Activated naive CD4-positive, alpha-beta T cell treated with anti-CD3 and anti-CD28 coated beads, Interleukin-2, amount 50 U/mL, for 24 hours (primary cell): ENCODE data around the gene GPATCH4.

Experiments used
- H3K27ac Mint-ChIP-seq: one replicate; pipeline ENCODE4 v1.8.0; 2021; ENCODE audit warnings: mild to moderate bottlenecking, mixed read lengths
- H3K27me3 Mint-ChIP-seq: one replicate; pipeline ENCODE4 v1.8.0; 2021; ENCODE audit warnings: mixed read lengths
- H3K36me3 Mint-ChIP-seq: one replicate; pipeline ENCODE4 v1.8.0; 2021; ENCODE audit warnings: mixed read lengths
- H3K4me1 Mint-ChIP-seq: one replicate; pipeline ENCODE4 v1.8.0; 2021; ENCODE audit warnings: mixed read lengths
- H3K4me3 Mint-ChIP-seq: one replicate; pipeline ENCODE4 v1.8.0; 2021; ENCODE audit warnings: mild to moderate bottlenecking, mixed read lengths
- H3K9me3 Mint-ChIP-seq: one replicate; pipeline ENCODE4 v1.8.0; 2021; ENCODE audit warnings: mixed read lengths

Gene GPATCH4

DNA sequence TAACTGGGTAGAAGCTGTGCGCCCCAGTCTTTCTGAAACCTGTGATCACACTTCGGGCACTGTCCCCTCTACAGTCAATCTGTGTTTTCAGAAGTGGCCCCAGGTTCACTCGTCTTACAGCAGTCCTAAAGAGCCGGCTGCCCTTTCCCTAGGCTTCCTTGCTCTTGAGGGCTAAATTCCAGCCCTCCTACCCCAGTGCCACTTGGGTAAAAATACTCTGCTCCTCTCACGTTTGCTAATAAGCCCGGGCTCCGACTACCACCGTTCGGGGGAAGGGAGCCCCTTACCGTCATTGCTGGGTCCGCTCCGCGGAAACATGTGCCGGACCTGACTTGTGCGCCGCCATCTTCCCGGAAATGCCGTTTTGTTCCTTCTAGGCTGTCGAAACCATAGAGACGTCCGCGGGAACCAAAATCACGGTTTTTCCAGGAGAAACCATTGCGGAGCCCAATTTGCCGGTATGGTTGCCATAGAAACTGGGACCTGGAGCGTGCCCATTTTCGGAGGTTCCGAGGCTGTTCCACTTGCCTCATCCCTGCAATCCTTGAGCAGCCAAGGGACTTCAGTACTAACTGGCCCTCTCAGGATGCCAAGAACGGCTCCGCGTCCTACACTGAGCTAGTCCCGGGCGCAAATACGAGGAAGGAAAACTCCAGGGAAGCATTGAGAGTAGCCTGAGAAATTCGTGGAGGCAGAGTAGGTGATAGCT, at the start of gene GPATCH4:
Gene GPATCH4 (minus strand): TSS at position 358 of the 709 bp plus-strand sequence.
- peaks cover 39% of the 10 kb centered on the region for H3K4me1 Mint-ChIP-seq
- no peaks in the 10 kb centered on the region for H3K27me3 Mint-ChIP-seq
- H3K27ac Mint-ChIP-seq, result peak within 1 kb of the TSS; percentile 99
- H3K36me3 Mint-ChIP-seq, result peaks cover 21% of the 10 kb centered on the region
- peak within 1 kb of the TSS; percentile 95 for H3K4me3 Mint-ChIP-seq
- H3K9me3 Mint-ChIP-seq, result no peaks in the 10 kb centered on the region

DNA sequence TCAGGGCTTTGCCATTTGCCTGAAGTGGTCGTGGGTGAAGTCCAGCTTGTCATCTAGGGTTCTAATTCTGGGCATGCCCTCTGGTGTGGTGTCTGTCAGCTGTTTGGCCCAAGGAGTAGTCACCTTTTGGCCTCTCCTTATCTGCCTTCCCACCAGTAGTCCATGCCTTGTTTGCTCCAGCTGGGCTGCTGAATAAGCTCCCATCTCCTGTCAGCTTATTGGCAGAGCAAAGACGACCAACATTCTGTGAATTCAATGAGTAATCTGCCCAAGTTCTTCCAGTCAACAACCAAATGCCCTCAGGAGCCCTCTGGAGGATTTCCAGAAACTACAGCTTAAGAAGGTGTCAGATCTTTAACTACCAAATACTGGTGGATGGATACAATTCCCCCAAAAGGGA, 47.7 kb upstream of the GPATCH4 start:
- Mint-ChIP-seq H3K4me1 (no peaks in the 10 kb centered on the region), H3K27ac (no peak overlapping the region), H3K4me3 (no peak overlapping the region), H3K36me3 (no peaks in the 10 kb centered on the region), H3K27me3 (peaks cover 57% of the 10 kb centered on the region), H3K9me3 (no peaks in the 10 kb centered on the region)

DNA sequence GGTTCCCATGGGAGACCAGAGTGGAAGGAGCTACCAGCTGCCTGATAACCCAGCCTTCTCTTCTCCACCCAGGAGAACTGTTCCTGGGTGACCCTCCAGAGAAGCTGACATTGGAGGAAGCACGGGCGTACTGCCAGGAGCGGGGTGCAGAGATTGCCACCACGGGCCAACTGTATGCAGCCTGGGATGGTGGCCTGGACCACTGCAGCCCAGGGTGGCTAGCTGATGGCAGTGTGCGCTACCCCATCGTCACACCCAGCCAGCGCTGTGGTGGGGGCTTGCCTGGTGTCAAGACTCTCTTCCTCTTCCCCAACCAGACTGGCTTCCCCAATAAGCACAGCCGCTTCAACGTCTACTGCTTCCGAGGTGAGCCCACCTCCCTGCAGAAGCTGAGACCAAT, 47.2 kb upstream of the GPATCH4 start:
- Mint-ChIP-seq H3K36me3 (no peaks in the 10 kb centered on the region), H3K4me1 (peaks cover 4% of the 10 kb centered on the region), H3K4me3 (no peak overlapping the region)

DNA sequence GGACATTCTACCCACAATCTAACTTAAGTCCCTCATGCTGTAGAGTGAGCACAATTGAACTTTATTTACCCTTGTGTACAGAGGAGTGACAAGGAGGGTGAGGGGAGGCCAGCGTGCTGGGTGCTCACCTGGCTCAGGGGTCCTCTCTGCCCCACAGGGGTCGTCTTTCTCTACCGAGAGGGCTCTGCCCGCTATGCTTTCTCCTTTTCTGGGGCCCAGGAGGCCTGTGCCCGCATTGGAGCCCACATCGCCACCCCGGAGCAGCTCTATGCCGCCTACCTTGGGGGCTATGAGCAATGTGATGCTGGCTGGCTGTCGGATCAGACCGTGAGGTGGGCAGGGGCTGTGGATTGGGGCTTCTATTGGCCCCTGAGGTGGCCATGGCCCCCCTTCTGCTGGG, 46.1 kb upstream of the GPATCH4 start:
- Mint-ChIP-seq H3K9me3 (no peaks in the 10 kb centered on the region), H3K4me1 (peaks cover 13% of the 10 kb centered on the region), H3K27me3 (peaks cover 56% of the 10 kb centered on the region), H3K27ac (no peak overlapping the region), H3K4me3 (no peak overlapping the region), H3K36me3 (no peaks in the 10 kb centered on the region)

More for the DNA sequence above, 47.2 kb upstream of the GPATCH4 start:
- Mint-ChIP-seq H3K9me3 (no peaks in the 10 kb centered on the region), H3K27me3 (peaks cover 56% of the 10 kb centered on the region), H3K27ac (no peak overlapping the region)

DNA sequence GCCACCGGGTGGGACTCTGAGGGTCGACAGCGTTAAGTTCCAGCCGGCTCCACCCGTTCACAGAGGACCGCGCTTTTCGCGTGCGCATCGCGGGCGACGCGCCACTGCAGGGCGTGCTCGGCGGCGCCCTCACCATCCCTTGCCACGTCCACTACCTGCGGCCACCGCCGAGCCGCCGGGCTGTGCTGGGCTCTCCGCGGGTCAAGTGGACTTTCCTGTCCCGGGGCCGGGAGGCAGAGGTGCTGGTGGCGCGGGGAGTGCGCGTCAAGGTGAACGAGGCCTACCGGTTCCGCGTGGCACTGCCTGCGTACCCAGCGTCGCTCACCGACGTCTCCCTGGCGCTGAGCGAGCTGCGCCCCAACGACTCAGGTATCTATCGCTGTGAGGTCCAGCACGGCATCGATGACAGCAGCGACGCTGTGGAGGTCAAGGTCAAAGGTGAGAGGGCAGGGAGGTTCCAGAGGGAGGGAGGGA, 45.5 kb upstream of the GPATCH4 start:
- H3K27ac Mint-ChIP-seq, result no peak overlapping the region
- H3K4me3 Mint-ChIP-seq, result no peak overlapping the region
- peaks cover 14% of the 10 kb centered on the region for H3K4me1 Mint-ChIP-seq
- H3K9me3 Mint-ChIP-seq, result no peaks in the 10 kb centered on the region
- H3K36me3 Mint-ChIP-seq, result no peaks in the 10 kb centered on the region
- peaks cover 53% of the 10 kb centered on the region for H3K27me3 Mint-ChIP-seq

DNA sequence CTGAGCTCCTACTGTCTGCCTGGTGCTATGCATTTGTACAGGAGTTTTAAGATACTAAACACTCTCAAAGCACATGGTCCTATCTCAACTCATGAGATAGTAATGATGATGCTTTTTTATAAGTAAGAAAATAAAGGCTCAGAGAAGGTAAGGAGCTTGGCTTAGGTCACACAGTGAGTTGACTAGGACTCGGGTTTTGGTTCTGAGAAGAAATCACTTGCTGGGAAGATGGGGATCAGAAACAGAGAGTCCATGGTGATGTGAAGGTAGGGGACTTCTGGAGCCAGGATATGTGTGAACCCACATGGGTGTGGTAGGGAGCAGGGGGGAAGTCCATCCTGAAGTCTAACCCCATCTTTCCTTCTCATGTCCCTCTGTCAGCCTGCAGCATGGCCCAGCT, 44.4 kb upstream of the GPATCH4 start:
- H3K27ac Mint-ChIP-seq, result no peak overlapping the region
- peaks cover 60% of the 10 kb centered on the region for H3K27me3 Mint-ChIP-seq
- H3K4me3 Mint-ChIP-seq, result no peak overlapping the region
- H3K9me3 Mint-ChIP-seq, result no peaks in the 10 kb centered on the region
- no peaks in the 10 kb centered on the region for H3K36me3 Mint-ChIP-seq
- peaks cover 25% of the 10 kb centered on the region for H3K4me1 Mint-ChIP-seq

DNA sequence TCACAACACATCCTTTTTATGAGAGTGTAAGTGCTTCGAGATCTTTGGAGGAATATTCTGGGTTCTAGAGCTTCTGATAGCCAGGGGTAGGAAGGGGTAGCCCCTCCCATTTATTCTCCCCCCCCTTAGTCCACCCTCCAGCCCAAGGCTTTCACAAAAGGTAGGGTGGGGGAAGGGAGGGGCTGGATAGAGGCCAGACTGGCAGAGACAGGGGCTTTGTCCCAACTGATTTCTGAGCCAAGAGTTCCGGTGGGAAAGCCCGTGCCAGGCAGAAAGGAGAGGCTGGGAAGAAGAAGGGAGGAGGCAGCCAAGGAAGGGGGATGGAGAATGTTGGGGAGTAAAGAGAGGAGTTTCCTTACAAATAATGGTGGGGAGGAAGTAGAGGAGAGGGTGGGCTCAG, 43.8 kb upstream of the GPATCH4 start:
- no peak overlapping the region for H3K4me3 Mint-ChIP-seq
- no peaks in the 10 kb centered on the region for H3K36me3 Mint-ChIP-seq
- H3K27ac Mint-ChIP-seq, result peak overlapping the region; percentile 68

DNA sequence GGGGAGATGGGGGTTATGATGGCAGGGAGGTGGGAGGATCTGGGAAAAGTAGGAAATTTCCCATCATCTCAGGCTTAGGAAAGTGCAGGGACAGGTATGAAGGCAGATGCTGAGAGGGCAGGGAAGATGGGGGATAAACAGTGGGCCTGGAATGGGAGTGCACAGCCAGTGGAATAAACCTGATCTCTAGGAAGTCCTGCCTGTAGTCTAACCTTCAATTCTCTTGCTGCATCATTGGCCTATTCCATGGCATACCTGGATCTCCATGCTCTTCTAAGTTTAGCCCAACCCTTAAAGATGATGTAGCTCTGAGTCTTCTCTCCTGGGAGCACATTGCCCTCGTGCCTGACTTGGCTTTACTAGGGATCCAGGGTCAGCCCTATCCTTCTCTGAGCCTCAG, 43.4 kb upstream of the GPATCH4 start:
- Mint-ChIP-seq H3K27me3 (peaks cover 63% of the 10 kb centered on the region), H3K27ac (no peak overlapping the region), H3K4me3 (no peak overlapping the region), H3K36me3 (no peaks in the 10 kb centered on the region), H3K4me1 (peaks cover 26% of the 10 kb centered on the region), H3K9me3 (no peaks in the 10 kb centered on the region)

More for the DNA sequence above, 43.8 kb upstream of the GPATCH4 start:
- Mint-ChIP-seq H3K9me3 (no peaks in the 10 kb centered on the region), H3K27me3 (peaks cover 60% of the 10 kb centered on the region), H3K4me1 (peaks cover 26% of the 10 kb centered on the region)

DNA sequence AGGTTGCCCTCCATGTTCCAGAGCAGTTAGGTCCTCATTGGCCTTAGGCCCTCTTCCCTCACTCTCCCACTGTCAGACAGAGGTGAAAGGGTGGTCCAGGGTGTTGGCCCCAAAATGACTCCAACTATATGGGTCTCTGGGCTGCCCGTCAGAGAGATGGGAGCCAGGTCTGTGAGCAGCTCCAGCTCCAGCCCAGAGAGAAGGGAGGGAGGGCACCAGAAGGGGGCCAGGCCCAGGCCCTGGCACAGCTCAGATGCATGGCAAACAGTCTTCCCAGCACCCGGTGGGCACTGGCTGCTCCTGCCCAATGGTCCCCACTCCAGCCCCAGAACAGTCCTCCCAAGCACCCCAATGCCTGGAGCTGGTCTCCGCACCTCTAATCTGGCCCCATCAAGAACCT, 42.9 kb upstream of the GPATCH4 start:
- peaks cover 26% of the 10 kb centered on the region for H3K4me1 Mint-ChIP-seq
- no peaks in the 10 kb centered on the region for H3K36me3 Mint-ChIP-seq
- no peak overlapping the region for H3K4me3 Mint-ChIP-seq
- H3K9me3 Mint-ChIP-seq, result no peaks in the 10 kb centered on the region
- no peak overlapping the region for H3K27ac Mint-ChIP-seq
- peaks cover 65% of the 10 kb centered on the region for H3K27me3 Mint-ChIP-seq

DNA sequence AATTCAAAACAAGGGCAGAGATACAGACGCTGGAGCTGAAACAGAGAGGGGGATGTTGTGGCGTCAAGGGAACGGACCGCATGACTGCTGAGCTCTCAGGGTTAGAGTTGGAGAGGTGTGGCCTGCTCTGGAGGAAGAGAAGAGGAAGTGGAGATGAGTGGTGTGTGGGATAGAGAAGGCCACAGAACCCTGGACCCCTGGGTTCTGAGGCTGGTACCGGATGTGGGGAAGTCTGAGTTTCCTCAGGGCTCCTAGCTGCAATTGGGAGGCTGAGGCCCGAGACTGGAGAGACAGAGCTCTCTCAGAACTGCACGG, 42.5 kb upstream of the GPATCH4 start:
- Mint-ChIP-seq H3K4me3 (no peak overlapping the region), H3K36me3 (no peaks in the 10 kb centered on the region), H3K4me1 (peaks cover 26% of the 10 kb centered on the region), H3K9me3 (no peaks in the 10 kb centered on the region), H3K27me3 (peaks cover 65% of the 10 kb centered on the region), H3K27ac (peak overlapping the region; percentile 1)

DNA sequence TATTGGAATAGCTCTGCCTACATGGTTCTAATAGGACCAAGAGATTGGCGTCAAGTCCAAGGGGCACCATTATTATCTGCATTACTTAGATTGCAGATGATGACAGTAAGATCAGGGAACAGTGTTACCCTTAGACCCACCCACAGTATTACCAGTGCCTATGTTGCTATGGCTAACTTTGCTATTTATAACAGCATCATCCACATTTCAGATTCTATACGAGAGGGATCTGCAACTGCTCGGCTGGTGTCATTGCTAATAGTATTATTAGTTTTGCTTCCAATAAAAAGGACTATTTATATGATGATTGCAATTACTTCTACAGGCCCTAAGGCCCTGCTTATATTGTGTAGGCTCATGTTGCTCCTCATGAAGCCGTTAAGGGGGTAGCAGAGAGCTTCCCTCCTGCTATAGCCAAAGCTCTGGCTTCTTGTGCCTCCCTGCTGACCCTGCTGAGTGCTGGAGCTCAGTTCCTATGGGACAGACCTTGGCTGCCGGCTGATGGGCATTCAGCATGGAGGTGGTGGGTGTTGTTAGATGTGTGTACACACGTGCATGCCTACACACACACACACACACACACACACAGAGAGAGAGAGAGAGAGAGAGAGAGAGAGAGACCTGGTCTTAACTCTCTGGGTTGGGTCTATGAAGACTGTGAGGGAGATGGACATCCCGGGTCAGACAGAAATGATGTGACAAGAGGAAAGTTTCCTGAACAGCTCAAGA, 41.9 kb upstream of the GPATCH4 start:
- peak overlapping the region; percentile 1 for H3K27ac Mint-ChIP-seq
- H3K9me3 Mint-ChIP-seq, result no peaks in the 10 kb centered on the region
- peaks cover 65% of the 10 kb centered on the region for H3K27me3 Mint-ChIP-seq
- no peaks in the 10 kb centered on the region for H3K36me3 Mint-ChIP-seq
- peaks cover 26% of the 10 kb centered on the region for H3K4me1 Mint-ChIP-seq
- H3K4me3 Mint-ChIP-seq, result peak overlapping the region; percentile 54

DNA sequence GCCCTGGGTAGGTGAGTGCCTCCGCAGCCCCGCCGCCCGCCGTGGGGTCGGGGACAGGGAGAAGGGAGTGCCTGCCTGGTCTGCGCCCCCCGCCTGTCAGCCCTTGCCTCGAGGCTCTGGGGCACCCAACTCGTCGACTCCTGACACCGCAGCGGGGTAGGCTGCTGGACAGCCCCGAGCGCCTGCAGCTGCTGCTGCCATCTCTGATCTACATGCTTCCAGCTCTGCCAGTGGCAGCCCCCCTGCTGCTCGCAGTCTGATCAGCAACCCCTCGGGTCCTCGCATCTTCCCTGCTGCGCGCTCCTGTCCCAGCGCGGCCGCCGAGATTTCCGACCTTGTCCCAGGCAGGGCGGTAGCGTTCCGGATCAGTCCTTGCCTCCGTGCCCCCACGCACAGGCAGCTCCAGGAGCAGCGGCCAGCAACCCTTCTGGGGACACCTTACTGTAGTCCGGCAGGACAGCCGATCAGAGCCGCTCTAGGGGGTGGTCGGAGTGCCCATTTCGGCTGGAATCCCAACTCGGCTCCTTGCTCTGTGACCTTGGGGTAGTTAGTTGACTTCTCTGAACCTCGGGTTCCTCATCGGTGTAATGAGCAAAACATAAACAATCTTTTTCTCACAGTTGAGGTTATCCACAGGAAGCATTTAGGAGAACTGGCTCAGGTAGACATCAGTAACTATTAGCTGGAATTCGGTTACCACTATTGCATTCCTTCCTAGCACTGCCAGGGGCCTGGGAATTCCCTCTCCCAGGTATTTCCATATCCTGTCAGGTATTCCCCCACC, 41.2 kb upstream of the GPATCH4 start:
- peaks cover 26% of the 10 kb centered on the region for H3K4me1 Mint-ChIP-seq
- H3K9me3 Mint-ChIP-seq, result no peaks in the 10 kb centered on the region
- peaks cover 63% of the 10 kb centered on the region for H3K27me3 Mint-ChIP-seq
- no peaks in the 10 kb centered on the region for H3K36me3 Mint-ChIP-seq
- no peak overlapping the region for H3K27ac Mint-ChIP-seq
- peak overlapping the region; percentile 54 for H3K4me3 Mint-ChIP-seq

DNA sequence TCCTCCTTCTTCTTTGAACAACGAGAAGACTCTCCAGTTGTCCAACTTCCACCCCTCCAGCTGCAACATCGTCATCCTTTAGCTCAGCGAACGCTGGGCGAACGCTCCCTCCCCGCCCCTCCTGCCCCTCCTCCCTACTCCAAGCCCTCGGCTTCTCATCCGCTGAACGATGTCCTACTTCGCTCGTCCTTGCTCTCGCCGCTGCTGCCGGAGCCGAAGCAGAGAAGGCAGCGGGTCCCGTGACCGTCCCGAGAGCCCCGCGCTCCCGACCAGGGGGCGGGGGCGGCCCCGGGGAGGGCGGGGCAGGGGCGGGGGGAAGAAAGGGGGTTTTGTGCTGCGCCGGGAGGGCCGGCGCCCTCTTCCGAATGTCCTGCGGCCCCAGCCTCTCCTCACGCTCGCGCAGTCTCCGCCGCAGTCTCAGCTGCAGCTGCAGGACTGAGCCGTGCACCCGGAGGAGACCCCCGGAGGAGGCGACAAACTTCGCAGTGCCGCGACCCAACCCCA, 40.5 kb upstream of the GPATCH4 start, which contains the start of gene BCAN:
Gene BCAN (plus strand): TSS at position 357 of the 504 bp plus-strand sequence. CDS start 3,938 bp downstream, outside the sequence.
- Mint-ChIP-seq H3K36me3 (no peaks in the 10 kb centered on the region), H3K4me3 (peak within 1 kb of the TSS; percentile 74), H3K27me3 (peaks cover 62% of the 10 kb centered on the region), H3K4me1 (peaks cover 26% of the 10 kb centered on the region), H3K9me3 (no peaks in the 10 kb centered on the region), H3K27ac (no peak within 1 kb of the TSS)

DNA sequence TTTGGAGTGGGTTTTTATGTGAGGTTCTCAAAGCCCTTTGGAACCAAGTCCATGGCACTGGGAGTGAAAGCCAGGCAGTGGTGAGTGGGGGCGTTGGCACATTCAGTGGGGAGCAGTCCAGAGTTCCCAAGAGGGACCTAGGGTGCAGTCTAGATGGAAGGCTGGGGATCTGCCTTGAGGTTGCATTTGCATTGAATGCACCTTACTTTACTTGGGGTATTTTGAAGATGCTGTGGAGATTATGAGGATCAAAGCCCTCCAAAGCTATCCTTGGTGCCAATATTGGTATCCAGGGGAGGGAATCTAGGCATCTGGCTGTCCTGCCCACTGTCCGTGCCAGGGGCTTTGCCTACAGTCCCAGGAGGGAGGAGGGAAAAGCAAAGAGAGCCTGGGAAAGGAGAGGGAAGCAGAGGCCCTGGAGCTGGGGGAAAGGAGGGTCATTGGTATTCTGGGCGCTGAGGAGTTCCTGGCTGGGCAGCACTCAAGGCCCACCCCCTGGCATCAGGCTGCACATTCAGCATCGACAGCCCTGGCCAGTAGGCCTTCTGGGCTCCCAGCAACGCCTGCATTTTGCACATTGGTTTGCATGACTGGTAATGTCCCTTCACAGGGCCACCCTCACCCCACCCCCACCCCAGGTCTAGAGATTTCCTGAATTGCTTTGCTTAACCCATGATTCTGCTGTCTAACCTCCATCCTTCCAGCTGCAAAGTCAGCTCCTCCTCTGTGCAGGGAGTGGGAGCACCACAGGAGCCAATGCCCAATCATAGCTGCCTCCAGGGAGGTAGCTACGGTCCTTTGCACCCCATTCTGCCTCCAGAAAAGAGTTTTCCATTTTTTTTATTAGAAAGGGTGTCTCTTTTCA, 39.8 kb upstream of the GPATCH4 start:
- Mint-ChIP-seq H3K4me3 (peak overlapping the region; percentile 74), H3K4me1 (peaks cover 26% of the 10 kb centered on the region), H3K9me3 (no peaks in the 10 kb centered on the region), H3K36me3 (peaks cover 2% of the 10 kb centered on the region), H3K27me3 (peaks cover 65% of the 10 kb centered on the region), H3K27ac (no peak overlapping the region)

DNA sequence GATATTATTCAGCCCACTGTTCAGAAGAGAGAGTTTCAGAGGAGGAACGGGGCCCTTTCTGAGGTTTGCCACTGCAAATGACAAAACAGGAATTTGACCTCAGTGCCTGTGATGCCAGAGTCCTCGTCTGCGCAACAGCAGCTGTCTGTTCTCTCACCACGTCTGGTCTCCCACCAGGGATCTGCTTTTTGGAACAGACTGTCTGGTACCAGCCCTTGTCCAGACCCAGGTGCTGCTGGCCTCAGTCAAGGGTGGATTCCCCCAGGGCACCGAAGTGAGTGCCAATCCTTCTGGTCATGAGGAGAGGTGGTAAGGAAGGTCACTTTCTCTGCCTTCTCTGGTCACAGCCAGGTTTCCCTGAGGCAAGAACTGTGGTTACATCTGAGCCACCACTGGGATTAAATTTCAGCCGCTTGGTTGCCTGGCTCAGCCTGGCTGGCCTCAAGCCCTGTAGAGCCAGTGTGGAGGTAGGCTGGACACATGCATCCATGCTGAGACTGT, 38.4 kb upstream of the GPATCH4 start:
- Mint-ChIP-seq H3K27ac (no peak overlapping the region), H3K9me3 (no peaks in the 10 kb centered on the region), H3K4me3 (no peak overlapping the region), H3K4me1 (peaks cover 26% of the 10 kb centered on the region), H3K36me3 (peaks cover 2% of the 10 kb centered on the region), H3K27me3 (peaks cover 60% of the 10 kb centered on the region)
